ENCODE data around the gene CHRM2.

- TF ChIP-seq CTCF (IDR thresholded peaks at IDR 0.05): no peak
- TF ChIP-seq POLR2A (IDR thresholded peaks at IDR 0.05): no peak
- no peak for TF ChIP-seq POLR2AphosphoS5 (IDR thresholded peaks at IDR 0.05)
Observed at GRCh38 chr7:136931169-136931867, 62.9 kb downstream of the CHRM2 start.
